HG03378 (cell line): Measurements from ENCODE around the gene SMYD3.

Experiments
- ATAC-seq: cut with Tn5 transposase; IDR thresholded peaks from one replicate; pipeline ENCODE4 v1.9.1; 2021; ENCODE audit warnings: mild to moderate bottlenecking, moderate library complexity; ENCODE audit not compliant: unreplicated experiment

Gene SMYD3

GRCh38 chr1:246471688-246472087 is 35.4 kb downstream of the SMYD3 start:
- ATAC-seq = no peak

- no peak for ATAC-seq
Measured at GRCh38 chr1:246470585-246470984, 36.5 kb downstream of the SMYD3 start.

GRCh38 chr1:246462986-246463385 is 44.1 kb downstream of the SMYD3 start:
- ATAC-seq = no peak

GRCh38 chr1:246460406-246460805 is 46.7 kb downstream of the SMYD3 start:
- no peak for ATAC-seq

- ATAC-seq = no peak
Measured at GRCh38 chr1:246459221-246459620, 47.9 kb downstream of the SMYD3 start.

GRCh38 chr1:246455476-246455875 is 51.6 kb downstream of the SMYD3 start:
- no peak for ATAC-seq

- no peak for ATAC-seq
Measured at GRCh38 chr1:246454655-246455054, 52.4 kb downstream of the SMYD3 start.

GRCh38 chr1:246450611-246451251 is 56.3 kb downstream of the SMYD3 start:
- peak; percentile 58 for ATAC-seq

GRCh38 chr1:246448373-246448772 is 58.7 kb downstream of the SMYD3 start:
- no peak for ATAC-seq

GRCh38 chr1:246447501-246447900 is 59.6 kb downstream of the SMYD3 start:
- no peak for ATAC-seq

GRCh38 chr1:246445503-246445902 is 61.6 kb downstream of the SMYD3 start:
- no peak for ATAC-seq

- ATAC-seq = no peak
Measured at GRCh38 chr1:246444617-246445016, 62.5 kb downstream of the SMYD3 start.

GRCh38 chr1:246437961-246438360 is 69.1 kb downstream of the SMYD3 start:
- no peak for ATAC-seq

- no peak for ATAC-seq
Measured at GRCh38 chr1:246435421-246436041, 71.5 kb downstream of the SMYD3 start.

GRCh38 chr1:246434335-246434734 is 72.7 kb downstream of the SMYD3 start:
- no peak for ATAC-seq

GRCh38 chr1:246428542-246429308 is 78.4 kb downstream of the SMYD3 start:
- ATAC-seq = no peak

GRCh38 chr1:246427611-246428010 is 79.5 kb downstream of the SMYD3 start:
- ATAC-seq = no peak

GRCh38 chr1:246425895-246426294 is 81.2 kb downstream of the SMYD3 start:
- no peak for ATAC-seq

- no peak for ATAC-seq
Measured at GRCh38 chr1:246425139-246425794, 81.8 kb downstream of the SMYD3 start.

GRCh38 chr1:246420300-246420699 is 86.8 kb downstream of the SMYD3 start:
- no peak for ATAC-seq

- no peak for ATAC-seq
Measured at GRCh38 chr1:246418565-246419312, 88.3 kb downstream of the SMYD3 start.
